HG02571 (cell line): ENCODE measurements around the gene CYP27A1.

Source experiments
- ATAC-seq: cut with Tn5 transposase; IDR thresholded peaks from one replicate; pipeline ENCODE4 v1.9.1; 2021; ENCODE audit warnings: mild to moderate bottlenecking, moderate library complexity; ENCODE audit not compliant: unreplicated experiment

Gene CYP27A1

DNA sequence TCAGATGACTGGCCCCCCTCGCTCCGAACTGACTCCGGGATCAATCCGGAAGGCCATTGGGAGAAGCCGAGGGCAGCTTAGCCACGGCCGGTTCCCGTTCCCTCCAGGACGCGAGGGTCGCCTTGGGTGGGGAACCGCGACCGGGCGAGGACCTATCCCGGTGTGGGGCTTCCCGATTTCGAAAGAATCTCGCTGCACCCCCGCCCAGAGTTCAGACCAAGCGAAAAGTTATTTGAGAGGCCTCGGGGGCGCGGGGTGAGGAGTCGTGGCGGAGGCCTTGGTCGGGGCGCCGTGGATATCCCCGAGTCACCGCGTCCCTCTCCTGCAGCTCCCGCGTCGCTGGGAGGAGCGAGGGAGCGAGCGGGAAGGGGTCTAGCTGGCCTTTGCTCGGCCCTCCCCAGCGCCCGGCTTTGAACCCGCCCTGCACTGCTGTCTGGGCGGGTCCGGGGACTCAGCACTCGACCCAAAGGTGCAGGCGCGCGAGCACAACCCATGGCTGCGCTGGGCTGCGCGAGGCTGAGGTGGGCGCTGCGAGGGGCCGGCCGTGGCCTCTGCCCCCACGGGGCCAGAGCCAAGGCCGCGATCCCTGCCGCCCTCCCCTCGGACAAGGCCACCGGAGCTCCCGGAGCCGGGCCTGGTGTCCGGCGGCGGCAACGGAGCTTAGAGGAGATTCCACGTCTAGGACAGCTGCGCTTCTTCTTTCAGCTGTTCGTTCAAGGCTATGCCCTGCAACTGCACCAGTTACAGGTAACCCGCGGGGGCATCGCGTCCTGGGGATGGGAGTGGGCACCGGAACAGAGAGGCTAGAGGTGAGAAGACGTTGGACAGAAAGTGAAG is at the start of gene CYP27A1:
Gene CYP27A1 (plus strand): TSS at position 457 of the 837 bp plus-strand sequence. CDS start 36 bp downstream, at position 493.
- ATAC-seq = no peak

DNA sequence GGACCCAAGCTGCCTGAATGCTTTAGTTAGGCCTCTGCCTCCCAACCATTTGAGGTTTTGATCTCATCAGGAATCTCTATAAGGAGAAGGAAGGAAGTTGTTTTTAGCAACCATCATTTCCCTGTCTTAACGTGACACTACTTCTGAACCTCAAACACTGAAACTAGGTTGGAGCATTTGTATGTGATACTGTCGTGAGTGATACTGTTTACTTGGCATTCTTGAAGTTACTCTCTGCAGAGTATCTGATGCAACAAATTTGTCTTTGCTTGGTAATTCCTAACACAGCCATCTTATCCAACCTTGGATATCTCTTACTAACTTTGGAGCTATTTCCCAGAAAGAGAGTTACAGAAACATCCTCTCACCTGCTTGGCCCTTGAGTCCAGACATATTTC is 49.2 kb upstream of the CYP27A1 start:
- no peak for ATAC-seq

DNA sequence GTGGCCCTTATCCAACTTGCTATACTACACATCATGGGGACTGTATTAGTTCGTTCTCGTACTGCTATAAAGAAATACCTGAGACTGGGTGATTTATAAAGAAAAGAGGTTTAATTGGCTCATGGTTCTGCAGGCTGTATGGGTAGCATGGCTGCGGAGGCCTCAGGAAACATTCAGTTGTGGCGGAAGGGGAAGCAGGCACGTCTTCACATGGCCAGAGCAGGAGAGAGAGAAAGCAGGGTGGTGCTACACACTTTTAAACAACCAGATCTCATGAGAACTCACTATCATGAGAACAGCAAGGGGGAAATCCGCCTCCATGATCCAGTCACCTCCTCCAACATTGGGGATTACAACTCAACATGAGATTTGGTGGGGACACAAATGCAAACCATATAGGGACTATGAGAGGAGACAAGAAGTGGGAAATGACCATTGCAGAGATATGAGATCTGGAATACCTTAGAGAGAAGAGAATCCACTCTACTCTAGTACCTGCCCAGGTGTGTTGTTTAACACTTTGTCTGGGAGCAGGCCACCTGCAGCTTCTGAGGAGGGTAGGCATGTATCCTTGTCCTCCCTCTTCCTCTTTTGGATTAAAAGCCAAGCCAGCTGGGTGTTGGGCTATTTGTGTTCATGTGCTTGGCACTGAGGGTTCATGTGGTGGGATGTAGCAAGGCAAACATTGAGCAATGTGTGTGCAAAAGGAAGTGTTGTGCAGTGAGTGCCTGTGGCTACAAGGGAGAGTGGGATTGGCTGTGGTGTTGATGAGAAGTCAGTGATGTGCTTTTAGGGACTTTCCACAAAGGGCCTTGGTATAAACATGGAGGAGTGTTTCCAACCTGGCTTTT is 48.6 kb upstream of the CYP27A1 start:
- ATAC-seq = no peak

DNA sequence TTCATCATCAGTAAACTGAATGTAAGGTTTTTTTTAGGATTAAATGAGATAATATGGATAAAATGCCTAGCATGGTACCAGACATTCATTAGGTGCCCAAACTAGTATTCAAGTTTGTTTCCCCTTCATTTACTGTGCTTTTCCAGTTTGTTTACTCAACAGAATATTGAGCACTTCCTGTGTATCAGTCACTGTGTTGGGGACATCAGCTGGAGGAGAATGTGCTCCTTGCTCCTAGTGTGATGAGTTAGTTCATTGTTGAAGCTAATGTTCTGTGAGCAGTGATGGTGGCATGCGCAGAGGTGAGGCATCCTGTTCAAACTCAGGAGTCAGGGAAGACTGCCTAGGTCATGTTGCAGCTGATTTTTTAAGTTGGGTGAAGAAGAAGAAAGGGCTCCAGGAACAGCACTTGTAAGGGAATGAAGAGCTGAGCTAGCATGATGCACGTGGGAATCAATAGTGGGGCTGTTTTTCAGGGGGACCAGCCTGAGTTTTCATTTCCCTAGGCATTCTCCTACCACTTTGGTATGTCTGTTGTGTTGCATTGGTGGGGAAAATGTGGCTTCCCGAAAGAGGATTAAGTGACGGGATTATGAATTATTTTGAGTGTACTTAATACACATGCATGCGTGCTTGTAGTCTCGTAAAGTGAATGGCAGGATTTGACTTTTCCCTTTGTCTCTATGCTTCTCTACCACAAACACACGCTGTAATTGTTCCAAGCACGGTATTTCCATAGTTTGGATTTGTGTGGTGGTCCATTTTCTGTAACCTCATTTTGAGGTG is 47.6 kb upstream of the CYP27A1 start:
- ATAC-seq = no peak

DNA sequence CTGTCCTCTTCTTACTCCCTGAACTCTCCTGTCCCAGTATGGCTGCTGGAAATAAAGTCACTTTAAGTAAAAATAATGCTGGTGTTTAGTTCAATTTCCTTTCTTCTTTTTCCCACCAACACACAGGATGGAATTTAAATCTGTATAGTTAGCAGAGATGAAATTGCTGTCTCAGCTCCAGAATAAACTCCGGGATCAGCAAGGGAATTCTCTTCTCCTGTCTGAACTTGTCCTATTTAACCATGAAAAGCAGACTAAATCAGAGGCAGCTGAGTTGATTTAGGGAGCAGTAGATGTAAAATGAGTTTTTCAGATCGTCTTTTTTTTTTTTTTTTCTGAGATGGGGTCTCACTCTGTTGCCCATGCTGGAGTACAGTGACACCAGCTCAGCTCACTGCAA is 45.4 kb upstream of the CYP27A1 start:
- no peak for ATAC-seq

DNA sequence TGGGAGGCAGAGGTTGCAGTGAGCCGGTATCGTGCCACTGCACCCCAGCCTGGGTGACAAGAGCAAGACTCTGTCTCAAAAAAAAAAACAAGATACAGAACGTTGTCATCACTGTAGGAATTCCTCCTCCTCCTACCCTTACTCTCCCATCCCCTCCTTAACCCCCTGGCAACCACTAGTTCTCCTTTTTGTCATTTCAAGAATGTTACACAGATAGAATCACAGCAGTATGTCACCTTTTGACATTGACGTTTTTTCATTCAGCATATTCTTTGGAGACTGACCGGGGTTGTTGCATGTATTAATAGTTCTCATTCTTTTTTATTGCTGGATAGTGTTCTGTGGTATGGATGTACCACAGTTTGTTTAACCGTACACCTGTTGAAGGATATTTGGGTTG is 38.9 kb upstream of the CYP27A1 start:
- ATAC-seq = no peak

DNA sequence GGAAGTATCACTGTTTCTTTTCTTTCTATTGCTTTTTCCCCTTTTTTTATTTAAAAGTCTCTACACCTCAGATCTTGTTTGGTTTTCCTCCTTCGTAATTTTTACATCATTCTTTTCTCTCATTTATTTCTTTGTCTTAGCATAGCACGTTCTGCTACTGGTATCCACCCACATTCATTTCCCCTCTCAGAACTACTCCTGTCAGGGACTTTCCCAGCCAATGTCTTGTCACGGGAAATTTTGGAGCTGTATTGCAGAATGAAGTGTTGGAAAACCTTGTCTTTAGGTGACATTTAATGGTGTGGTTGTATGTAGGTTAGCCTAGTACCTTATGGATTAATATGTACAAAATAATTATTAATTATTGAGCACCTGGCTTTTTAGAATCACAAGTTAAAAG is 37.3 kb upstream of the CYP27A1 start:
- ATAC-seq = no peak

DNA sequence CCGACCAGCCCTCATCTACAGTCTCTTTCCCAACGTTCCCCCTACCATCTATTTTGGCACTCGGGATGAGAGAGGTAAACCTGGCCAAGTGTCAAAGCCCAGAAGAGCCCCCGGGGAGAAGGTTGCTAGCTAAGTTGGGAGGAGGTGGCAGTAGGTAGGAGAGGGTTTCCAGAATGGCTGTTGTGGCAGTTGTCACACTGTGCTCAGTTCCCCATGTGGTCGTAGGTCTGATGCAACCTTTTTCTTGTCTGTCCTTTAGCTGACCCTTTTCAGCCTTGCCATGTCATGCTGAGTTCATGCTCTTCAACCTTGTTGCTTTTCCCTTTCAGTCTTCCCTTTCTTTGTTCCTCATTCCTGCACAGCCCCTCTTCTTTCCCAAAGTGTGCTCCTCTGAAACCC is 36.8 kb upstream of the CYP27A1 start:
- no peak for ATAC-seq

DNA sequence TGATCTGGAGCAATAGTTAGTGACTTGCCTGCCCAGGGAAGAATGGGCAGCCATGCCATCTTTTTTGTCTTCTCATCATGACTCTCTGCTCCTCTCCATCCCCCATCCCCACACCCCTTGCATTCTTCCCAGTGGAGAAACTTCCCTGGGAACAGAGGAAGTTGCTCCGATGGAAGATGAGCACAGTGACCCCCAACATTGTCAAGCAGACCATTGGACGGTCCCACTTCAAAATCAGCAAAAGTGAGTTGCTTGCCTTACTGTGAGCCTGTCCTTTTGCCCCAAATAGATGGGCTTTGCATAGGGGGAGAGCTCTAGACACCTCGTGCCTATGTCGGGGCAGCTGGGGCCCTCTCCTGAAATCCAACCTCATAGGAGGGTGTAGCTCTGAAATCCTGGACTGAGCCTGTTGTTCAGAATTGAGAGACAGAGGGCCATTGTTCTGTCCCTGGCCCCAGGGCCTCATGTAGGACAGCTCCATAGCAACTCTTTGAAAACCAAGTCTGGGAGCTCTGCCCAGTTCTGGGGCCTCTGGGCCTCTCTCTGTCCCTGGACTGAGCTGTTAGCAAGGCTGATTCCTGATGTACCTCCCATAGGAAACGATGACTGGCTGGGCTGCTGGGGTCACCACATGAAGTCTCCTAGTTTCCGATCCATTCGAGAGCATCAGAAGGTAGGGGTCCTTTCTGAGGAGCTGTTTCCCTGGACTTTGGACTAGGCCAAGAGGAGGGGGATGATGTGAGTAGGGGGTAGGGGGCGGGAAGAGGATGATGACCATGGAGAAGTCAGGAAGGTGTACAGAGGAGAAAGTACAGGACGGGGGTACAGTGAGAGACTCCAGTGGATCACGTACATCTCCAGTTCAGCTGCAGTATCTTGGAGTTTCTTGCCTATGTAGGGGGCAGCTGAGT is 36.1 kb upstream of the CYP27A1 start:
- ATAC-seq = no peak

DNA sequence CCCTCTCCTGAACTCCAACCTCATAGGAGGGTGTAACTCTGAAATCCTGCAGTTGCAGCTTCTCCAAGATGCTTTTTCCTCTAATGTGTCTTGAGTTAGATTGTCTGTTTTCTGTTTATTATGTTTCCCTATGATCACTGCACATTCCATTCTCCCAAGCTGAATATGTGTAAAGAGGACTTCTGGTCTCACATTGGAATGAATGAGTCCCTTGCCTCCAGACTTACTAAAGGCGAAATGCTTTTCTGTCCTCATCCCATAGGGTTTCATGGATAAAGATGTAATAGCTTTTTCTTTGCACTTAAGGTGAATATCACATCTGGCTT is 35.5 kb upstream of the CYP27A1 start:
- no peak for ATAC-seq

DNA sequence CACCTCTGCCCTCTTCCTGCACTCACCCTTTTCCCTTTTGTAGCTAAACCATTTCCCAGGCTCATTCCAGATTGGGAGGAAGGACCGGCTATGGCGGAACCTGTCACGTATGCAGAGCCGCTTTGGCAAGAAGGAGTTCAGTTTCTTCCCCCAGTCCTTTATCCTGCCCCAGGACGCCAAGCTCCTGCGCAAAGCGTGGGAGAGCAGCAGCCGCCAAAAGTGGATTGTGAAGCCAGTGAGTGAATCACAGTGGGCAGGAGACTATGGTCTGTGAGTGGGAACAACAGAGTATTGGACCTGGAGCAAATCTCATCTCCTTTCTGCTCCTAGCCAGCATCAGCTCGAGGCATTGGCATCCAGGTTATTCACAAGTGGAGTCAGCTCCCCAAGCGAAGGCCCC is 35.0 kb upstream of the CYP27A1 start:
- no peak for ATAC-seq

DNA sequence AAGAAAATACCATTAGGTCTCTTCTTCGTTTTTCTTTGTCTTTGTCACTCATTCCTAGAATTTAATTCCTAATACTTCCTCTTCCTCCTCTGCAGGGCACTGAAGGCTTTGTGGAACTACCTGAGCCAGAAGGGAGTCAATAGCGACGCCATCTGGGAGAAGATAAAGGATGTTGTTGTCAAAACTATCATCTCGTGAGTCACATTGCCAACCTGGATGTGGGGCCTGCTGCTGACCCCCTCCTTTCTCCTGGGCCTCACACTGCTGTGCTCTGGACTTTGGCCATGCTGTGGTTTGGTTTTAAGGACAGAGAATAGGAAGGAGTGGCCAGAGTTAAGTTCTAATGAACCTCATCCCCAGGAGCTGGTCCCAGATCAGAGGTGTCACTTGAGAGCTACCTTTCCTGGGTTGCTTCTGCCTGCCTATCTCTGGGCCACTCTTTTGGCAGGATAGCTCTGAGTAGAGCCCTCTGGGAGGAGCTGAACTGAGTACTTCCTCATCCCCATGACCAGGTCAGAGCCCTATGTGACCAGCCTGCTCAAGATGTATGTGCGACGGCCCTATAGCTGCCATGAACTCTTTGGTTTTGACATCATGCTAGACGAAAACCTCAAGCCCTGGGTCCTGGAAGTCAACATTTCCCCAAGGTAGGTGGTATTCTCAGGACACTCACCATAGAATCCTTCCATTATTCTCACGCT is 33.1 kb upstream of the CYP27A1 start:
- ATAC-seq = no peak

DNA sequence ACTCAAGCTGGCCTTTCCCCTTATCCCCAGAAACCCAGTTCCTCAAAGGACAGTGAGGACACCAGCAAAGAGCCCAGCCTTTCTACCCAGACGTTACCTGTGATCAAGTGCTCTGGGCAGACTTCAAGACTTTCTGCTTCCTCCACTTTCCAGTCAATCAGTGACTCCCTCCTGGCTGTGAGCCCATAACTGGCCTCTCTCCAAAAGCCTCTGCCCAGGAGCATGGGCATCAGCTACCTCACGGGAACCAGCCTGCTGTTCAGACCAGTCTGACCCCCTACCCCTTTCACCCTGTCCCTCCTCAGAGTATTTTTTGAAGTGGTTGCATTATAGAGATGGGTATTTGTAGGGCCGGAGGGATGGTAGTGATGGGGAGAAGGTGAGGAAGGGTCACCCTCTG is 27.7 kb upstream of the CYP27A1 start:
- no peak for ATAC-seq

DNA sequence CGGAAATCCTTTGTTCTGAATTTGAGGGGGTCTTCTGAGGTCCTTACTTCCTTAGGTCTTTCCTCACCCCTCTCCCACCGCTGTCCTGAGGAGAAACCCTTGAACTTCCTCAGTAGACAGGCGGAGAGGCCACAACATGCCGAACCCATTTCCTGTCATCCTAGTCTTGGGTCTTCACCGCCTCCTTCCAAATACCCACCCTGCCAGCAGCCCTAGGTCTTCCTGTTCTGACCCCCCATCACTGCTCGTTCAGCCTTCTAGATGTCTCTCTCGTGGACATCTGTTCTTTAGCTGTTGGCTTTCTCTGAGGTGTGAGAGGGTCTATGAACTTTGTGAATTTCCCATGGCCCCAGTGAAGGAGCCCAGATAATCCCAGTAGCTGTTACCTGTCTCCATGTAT is 27.2 kb upstream of the CYP27A1 start:
- no peak for ATAC-seq

DNA sequence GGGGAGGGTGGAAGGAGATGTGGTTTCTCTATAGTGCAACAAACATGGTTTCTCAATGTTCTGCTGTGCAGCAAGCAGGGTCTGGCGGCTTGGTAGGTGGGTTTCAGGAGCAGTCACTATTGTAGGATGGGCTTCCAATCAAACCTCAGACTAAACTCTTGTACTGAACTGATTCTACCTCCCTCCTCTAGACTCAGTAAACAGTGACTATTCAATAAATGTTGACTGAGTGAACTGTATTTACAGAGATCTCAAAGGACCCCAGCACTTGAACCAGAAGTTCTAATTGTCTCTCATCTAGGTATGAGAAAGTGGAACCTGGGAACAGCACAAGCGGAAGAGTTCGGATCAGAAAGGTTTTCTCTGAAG is 26.8 kb upstream of the CYP27A1 start:
- no peak for ATAC-seq

DNA sequence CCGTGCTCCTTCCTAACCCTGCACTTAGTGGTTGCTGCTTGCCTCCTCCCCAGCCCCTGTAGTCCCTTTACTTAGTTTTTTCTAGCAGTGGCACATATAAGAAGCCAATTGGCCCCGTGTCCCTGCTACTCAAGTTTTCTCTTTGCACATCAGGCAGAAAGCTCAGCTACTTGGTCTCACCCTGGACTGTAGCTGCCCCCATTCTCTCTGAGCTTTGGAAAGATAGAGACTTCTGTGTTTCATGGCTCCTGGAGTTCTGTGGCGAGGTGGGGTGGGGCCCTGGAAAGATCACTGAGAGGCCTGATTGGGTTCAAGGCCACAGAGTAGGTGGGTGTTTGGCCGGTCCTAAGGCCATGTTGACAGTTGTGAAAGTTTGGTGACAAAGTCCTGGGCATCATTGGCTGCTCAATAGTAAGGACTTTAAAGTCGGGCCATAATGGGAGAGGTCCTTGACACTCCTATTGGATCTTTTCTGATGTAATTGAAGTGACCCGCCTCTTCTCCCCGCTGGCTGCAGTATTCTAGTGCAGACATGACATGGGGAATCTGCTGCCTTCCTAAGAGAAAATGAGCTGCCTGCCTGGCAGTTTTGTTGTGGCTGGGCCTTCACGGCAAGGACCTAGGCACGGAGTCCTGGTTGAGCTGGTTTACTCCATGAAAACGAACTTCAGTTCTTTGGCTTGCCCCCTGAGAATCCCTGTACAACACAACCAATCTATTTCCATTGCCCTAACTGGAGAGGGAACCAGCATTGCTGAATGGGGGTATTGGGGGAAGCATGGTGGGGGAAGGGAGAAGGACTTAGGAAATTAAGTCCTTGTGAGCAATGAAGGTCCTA is 26.2 kb upstream of the CYP27A1 start:
- no peak for ATAC-seq

DNA sequence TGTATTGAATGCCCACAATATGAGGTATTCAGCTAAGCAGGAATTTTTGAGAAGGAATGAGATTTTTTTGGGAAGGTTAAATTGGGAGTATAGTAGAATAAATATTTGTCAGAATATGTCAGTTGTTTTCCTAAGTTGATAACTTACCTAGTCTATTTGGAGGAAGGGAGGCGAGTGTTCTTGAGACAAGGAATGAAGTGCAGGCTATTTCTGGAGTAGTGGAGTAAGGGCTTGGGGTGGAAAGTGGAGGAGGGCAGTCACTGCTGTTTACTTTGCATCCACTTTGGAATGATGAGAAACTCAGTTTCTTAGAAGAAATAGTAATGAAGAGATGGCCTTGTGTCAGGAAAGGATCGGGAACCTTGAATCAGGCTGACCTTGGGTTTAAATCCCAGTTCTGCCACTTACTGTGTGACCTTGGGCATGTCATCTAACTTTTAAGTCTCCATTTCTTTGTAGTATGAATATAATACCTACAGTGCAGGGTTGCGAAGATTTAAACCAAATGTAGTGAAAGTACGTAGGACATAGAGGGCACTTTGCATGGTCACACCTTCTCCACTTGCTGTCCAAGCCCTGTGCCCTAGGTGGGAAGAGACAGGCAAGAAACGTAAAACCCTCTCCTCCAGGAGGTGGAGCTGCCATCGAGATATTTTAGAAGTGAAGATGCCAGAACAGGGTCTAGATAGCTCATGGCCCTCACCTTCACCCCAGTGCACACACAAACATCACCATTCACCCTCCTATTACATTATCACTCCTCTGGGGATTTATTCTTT is 25.2 kb upstream of the CYP27A1 start:
- ATAC-seq = no peak

DNA sequence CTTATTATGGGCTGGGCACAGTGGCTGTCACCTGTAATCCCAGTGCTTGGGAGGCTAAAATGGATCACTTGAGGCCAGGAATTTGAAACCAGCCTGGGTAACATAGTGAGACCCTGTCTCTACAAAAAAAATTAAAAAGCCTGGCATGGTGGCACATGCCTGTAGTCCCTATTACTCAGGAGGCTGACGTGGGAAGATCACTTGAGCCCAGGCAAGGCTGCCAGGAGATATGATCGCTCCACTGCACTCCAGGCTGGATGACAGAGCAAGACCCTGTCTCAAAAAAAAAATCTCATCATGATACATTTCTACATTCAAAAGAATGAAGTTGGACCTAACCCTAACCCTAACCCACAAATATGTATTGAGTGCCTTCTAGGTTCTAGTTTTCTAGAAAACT is 20.2 kb upstream of the CYP27A1 start:
- ATAC-seq = no peak
